NOMO-1 (cell line): Measurements from ENCODE around the gene CCDC192.

ENCODE experiments used
- DNase-seq, 2 experiments: peaks; one replicate each; lab custom pipeline; 2025; ENCODE audit not compliant: unreplicated experiment in 2 of 2; lab: John Stamatoyannopoulos, UW

CCDC192 gene

GRCh38 chr5:127804886-127805426 is 101.8 kb downstream of the CCDC192 start:
- DNase-seq = no peak

GRCh38 chr5:127805448-127805847 is 102.3 kb downstream of the CCDC192 start:
- DNase-seq = no peak

- no peak for DNase-seq
Observed at GRCh38 chr5:127806776-127807175, 103.6 kb downstream of the CCDC192 start.

GRCh38 chr5:127809533-127809932 is 106.3 kb downstream of the CCDC192 start:
- no peak for DNase-seq

- no peak for DNase-seq
Observed at GRCh38 chr5:127810017-127810416, 106.8 kb downstream of the CCDC192 start.

- peak; percentile 67 to 94 for DNase-seq
Observed at GRCh38 chr5:127810707-127811490, 107.7 kb downstream of the CCDC192 start.

- no peak for DNase-seq
Observed at GRCh38 chr5:127812570-127812969, 109.4 kb downstream of the CCDC192 start.

GRCh38 chr5:127813633-127814587 is 110.7 kb downstream of the CCDC192 start:
- no peak for DNase-seq

GRCh38 chr5:127814588-127814973 is 111.4 kb downstream of the CCDC192 start:
- DNase-seq = no peak

GRCh38 chr5:127820910-127821553 is 117.8 kb downstream of the CCDC192 start:
- peak in 1 of 2 experiments; percentile 33 for DNase-seq

GRCh38 chr5:127821896-127822295 is 118.7 kb downstream of the CCDC192 start:
- DNase-seq = no peak

- DNase-seq = no peak
Observed at GRCh38 chr5:127824126-127824525, 120.9 kb downstream of the CCDC192 start.

- DNase-seq = no peak
Observed at GRCh38 chr5:127826011-127826410, 122.8 kb downstream of the CCDC192 start.

GRCh38 chr5:127827451-127827850 is 124.3 kb downstream of the CCDC192 start:
- DNase-seq = no peak

GRCh38 chr5:127830157-127830556 is 127.0 kb downstream of the CCDC192 start:
- no peak for DNase-seq

- DNase-seq = no peak
Observed at GRCh38 chr5:127830829-127831598, 127.8 kb downstream of the CCDC192 start.

GRCh38 chr5:127832067-127832466 is 128.9 kb downstream of the CCDC192 start:
- DNase-seq = peak; percentile 27 to 76

- peak in 1 of 2 experiments; percentile 64 for DNase-seq
Observed at GRCh38 chr5:127834094-127834531, 130.9 kb downstream of the CCDC192 start.

GRCh38 chr5:127834554-127834953 is 131.4 kb downstream of the CCDC192 start:
- no peak for DNase-seq

- no peak for DNase-seq
Observed at GRCh38 chr5:127838661-127839060, 135.5 kb downstream of the CCDC192 start.
